Measurements from ENCODE around the gene HERC2.

The HERC2 gene

DNA sequence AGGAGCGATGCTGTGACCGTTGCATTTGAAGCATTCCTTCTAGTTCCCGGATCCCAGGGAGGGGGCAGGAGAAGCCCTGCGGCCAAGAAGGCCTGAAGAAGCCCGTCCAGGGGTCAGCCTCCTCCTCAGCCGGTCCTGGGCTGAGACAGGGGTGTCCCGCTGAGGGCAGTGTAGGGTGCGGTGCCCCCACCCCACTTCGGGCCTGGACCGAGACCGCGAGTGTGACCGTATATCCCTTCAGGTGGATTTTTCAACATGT, 225.6 kb downstream of the HERC2 start:
- H3K4me1 ChIP-seq = peaks cover 6% of the 10 kb centered on the region
- H3K27me3 ChIP-seq = peaks cover 25% of the 10 kb centered on the region
- TF ChIP-seq, protein P1, sequence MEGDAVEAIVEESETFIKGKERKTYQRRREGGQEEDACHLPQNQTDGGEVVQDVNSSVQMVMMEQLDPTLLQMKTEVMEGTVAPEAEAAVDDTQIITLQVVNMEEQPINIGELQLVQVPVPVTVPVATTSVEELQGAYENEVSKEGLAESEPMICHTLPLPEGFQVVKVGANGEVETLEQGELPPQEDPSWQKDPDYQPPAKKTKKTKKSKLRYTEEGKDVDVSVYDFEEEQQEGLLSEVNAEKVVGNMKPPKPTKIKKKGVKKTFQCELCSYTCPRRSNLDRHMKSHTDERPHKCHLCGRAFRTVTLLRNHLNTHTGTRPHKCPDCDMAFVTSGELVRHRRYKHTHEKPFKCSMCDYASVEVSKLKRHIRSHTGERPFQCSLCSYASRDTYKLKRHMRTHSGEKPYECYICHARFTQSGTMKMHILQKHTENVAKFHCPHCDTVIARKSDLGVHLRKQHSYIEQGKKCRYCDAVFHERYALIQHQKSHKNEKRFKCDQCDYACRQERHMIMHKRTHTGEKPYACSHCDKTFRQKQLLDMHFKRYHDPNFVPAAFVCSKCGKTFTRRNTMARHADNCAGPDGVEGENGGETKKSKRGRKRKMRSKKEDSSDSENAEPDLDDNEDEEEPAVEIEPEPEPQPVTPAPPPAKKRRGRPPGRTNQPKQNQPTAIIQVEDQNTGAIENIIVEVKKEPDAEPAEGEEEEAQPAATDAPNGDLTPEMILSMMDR (IDR thresholded peaks at IDR 0.05; ENCODE audit: low read depth, low read length) = no peak
- no peaks in the 10 kb centered on the region for H3K36me3 ChIP-seq
- no peak for DNase-seq
- H3K9me3 ChIP-seq = no peaks in the 10 kb centered on the region; the same call in 1 of the 2 replicates
- peak overlapping the region; percentile 63 for H3K4me3 ChIP-seq (ENCODE audit: low read depth, low read length)

DNA sequence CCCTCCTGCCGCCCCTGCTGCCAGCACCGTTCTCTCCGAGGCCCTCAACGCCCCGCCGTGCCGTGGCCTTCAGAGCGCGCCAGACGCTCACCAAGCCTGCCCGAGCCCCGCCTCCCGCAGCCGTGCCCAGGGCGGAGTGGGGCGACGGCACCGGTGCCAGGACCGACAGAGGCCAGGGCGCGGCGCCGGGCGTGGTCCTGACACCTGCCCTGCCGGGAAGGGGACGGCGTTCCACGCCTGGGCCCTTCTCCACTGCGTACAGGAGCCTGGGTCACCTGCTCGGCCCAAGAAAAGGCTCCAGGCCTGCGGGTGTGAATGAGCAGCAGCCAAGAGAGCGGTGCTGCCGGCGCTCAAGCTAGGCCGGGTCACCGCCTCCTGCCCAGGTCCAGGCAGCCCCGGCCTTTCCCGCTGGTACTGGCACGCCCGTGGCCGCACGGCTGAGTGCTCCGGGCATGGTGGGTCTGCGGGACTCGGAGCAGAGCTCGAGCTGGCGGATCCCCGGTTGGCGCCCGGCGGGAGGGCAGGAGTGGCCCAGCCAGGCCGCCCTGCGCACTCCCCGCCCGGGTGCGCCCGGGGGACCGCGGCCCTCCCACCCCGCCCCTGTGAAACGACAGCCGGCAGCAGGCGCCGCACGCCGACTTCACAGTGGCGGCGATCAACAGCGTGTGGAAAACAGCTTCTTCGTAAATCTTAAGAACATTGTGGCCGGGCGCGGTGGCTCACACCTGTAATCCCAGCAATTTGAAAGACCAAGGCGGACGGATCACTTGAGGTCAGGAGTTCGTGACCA, 227.1 kb downstream of the HERC2 start:
- Histone ChIP-seq H3K27me3 (peaks cover 25% of the 10 kb centered on the region), H3K36me3 (no peaks in the 10 kb centered on the region), H3K4me3 (ENCODE audit: low read depth, low read length) (no peak overlapping the region; the same call in 1 of the 2 replicates), H3K4me1 (peaks cover 4% of the 10 kb centered on the region), H3K9me3 (no peaks in the 10 kb centered on the region; the same call in 1 of the 2 replicates)
- TF ChIP-seq, protein P1 (IDR thresholded peaks at IDR 0.05; ENCODE audit: low read depth, low read length) = no peak
- no peak for DNase-seq

DNA sequence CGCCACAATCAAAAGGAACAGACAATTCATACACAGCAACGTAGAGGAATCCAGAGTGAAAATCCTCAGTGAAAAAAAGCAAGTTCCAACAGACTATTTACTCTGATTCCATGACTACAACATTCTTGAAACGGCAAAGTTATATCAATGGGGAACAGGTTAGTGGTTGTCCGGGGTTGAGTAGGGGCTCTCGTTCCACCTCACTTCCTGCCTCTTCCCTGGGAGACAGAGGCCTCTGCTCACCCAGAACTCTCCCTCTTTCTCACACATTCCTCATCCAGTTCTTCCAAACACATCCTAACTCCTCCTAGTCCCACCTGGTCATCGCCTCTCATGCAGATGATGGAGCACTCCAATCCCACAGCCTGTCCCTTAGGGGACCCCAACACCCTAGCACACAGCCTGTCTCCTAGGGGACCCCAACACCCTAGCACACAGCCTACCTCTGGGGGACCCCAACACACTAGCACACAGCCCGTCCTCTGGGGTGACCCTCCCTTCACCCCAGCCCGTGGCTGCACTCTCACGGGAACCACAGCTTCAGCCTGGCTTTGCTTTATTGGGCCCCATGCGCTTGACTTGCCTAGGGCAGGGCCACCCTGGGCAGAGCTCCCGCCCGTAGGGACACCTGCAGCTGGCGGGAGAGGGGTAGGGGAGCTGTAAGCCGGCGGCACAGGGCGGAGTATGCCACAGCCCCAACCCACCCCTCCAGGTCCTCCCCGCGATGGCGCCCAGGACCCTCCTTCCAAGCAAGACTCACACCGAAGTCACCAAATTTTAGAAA, 228.0 kb downstream of the HERC2 start:
- H3K4me3 ChIP-seq (ENCODE audit: low read depth, low read length) = no peak overlapping the region
- peaks cover 25% of the 10 kb centered on the region for H3K27me3 ChIP-seq
- DNase-seq = no peak
- no peaks in the 10 kb centered on the region for H3K4me1 ChIP-seq
- no peaks in the 10 kb centered on the region for H3K36me3 ChIP-seq
- TF ChIP-seq, protein P1 (IDR thresholded peaks at IDR 0.05; ENCODE audit: low read depth, low read length) = no peak
- H3K9me3 ChIP-seq = no peaks in the 10 kb centered on the region; the same call in 1 of the 2 replicates

DNA sequence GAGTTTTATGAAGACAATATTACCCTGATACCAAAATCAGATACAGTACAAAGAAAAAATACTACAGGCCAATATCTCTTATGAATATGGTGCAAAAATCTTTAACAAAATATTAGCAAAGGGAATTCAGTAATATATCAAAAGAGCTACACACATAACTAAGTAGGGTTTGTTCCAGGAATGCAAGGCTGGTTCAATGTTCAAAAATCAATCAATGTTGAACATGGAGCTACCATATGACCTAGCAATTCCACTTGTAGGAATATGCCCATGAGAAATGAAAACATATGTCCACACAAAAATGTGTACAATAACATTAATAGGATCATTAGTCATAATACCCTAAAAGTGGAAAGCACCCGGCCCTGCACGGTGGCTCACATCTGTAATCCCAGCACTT, 230.7 kb downstream of the HERC2 start:
- no peaks in the 10 kb centered on the region for H3K36me3 ChIP-seq
- TF ChIP-seq, protein P1 (IDR thresholded peaks at IDR 0.05; ENCODE audit: low read depth, low read length) = no peak

DNA sequence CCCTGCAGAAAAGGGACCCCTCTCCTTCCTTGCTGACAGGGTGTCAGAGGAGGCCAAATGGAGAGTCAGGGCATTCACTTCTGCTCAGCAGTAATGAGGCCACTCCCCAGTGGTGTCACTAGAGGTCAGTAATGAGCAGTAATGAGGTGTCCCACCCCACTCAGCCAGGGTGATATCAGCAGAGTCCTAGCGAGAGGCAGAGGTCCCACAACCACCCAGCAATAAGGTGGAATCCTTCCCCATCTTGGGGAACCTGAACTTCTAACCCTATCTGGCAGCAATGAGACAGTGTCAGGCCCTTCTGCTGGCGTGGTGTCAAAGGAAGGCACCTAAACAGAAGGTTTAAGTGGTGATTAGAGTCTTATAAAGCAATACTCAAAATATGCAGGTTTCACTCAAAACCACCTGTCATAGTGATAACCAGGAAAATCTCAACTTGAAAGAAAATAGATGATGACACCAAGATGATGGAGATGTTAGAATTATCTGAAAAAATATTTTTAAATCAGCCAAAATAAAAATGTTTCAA, 235.7 kb downstream of the HERC2 start:
- Histone ChIP-seq H3K9me3 (no peaks in the 10 kb centered on the region), H3K27me3 (no peaks in the 10 kb centered on the region; the same call in 1 of the 2 replicates), H3K4me1 (no peaks in the 10 kb centered on the region), H3K4me3 (ENCODE audit: low read depth, low read length) (no peak overlapping the region), H3K36me3 (no peaks in the 10 kb centered on the region)
- TF ChIP-seq, protein P1 (IDR thresholded peaks at IDR 0.05; ENCODE audit: low read depth, low read length) = peak; percentile 90
- peak; percentile 69 for DNase-seq

More for the DNA sequence above, 230.7 kb downstream of the HERC2 start:
- Histone ChIP-seq H3K4me3 (ENCODE audit: low read depth, low read length) (no peak overlapping the region), H3K4me1 (no peaks in the 10 kb centered on the region), H3K27me3 (peaks cover under 1% of the 10 kb centered on the region), H3K9me3 (no peaks in the 10 kb centered on the region; the same call in 1 of the 2 replicates)
- no peak for DNase-seq
